ENCODE data around the gene TMEM198. TPM values are rescaled to one million over a fixed set of nuclear protein-coding genes. Genes with fewer than 3 reads are reported as not detected.

Gene TMEM198
- total and polyA plus RNA-seq, 9 of the 15 experiments (the other 6 are each of a cell fraction or from before 2014, with no cell fraction given): 0.03 to 3.8 (median 1.0) TPM

DNA sequence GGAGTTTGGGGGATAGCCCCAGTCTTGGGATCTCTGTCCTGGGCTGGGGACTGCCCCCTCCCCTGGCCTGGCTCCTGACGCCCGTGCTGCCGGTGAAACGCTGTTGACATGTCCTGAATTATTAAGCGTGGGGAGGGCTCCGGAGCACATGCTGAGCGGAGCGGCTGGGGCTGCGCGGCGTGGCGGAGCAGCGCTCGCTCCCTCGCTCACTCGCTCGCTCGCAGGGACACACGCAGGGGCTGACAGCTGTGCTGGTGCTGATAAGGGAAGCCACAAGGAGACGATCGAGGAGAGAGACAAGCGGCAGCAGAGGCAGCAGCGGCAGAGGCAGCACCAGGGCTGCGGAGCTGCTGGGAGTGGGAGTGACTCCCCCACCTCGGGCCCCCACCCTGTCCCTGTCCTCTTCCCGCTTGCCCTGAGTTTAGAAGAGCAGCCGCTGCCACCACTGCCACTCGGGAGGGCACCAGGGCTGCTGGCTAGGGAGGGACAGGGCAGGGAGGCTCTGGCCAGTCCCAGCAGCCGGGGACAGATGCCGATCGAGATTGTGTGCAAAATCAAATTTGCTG, 29.5 kb upstream of the TMEM198 start, which contains the start of gene ASIC4 (continued):
- no peak; a peak in 1 of 4 replicates for TF ChIP-seq KDM4B (IDR thresholded peaks at IDR 0.05; ENCODE audit: borderline replicate concordance in 2 of 2, low read depth in 1 of 2)
- no peak for TF ChIP-seq POLR2B (IDR thresholded peaks at IDR 0.05; ENCODE audit: low read depth, partially characterized antibody)
- no peak for TF ChIP-seq CAMTA2 (CRISPR knock-in tag; conservative IDR thresholded peaks at IDR 0.05)
- peak; percentile 71 for TF ChIP-seq MYNN (IDR thresholded peaks at IDR 0.05)
- no peak for TF ChIP-seq MYNN (CRISPR knock-in tag; IDR thresholded peaks at IDR 0.05)
- no peak for TF ChIP-seq KLF6 (CRISPR knock-in tag; IDR thresholded peaks at IDR 0.05; ENCODE audit: borderline replicate concordance)
- 0 out of 4 replicates have a peak, but pooled peaks of 1 of the 2 experiments have one; percentile 30 for TF ChIP-seq FOXA3 (CRISPR knock-in tag; conservative IDR thresholded peaks at IDR 0.05 in 1 of 2, IDR thresholded peaks at IDR 0.05 in 1 of 2)
- TF ChIP-seq CBX5 (IDR thresholded peaks at IDR 0.05; ENCODE audit: borderline replicate concordance, low read depth): 0 out of 2 replicates have a peak, but pooled peaks have one; percentile 11
- TF ChIP-seq RBBP5 (IDR thresholded peaks at IDR 0.05; ENCODE audit: borderline replicate concordance, insufficient read depth, low read length, poor library complexity, severe bottlenecking): no peak
- TF ChIP-seq PPARD (CRISPR knock-in tag; IDR thresholded peaks at IDR 0.05): no peak
- TF ChIP-seq DDX20 (tag; IDR thresholded peaks at IDR 0.05; ENCODE audit: low read depth): no peak
- TF ChIP-seq, protein P1, sequence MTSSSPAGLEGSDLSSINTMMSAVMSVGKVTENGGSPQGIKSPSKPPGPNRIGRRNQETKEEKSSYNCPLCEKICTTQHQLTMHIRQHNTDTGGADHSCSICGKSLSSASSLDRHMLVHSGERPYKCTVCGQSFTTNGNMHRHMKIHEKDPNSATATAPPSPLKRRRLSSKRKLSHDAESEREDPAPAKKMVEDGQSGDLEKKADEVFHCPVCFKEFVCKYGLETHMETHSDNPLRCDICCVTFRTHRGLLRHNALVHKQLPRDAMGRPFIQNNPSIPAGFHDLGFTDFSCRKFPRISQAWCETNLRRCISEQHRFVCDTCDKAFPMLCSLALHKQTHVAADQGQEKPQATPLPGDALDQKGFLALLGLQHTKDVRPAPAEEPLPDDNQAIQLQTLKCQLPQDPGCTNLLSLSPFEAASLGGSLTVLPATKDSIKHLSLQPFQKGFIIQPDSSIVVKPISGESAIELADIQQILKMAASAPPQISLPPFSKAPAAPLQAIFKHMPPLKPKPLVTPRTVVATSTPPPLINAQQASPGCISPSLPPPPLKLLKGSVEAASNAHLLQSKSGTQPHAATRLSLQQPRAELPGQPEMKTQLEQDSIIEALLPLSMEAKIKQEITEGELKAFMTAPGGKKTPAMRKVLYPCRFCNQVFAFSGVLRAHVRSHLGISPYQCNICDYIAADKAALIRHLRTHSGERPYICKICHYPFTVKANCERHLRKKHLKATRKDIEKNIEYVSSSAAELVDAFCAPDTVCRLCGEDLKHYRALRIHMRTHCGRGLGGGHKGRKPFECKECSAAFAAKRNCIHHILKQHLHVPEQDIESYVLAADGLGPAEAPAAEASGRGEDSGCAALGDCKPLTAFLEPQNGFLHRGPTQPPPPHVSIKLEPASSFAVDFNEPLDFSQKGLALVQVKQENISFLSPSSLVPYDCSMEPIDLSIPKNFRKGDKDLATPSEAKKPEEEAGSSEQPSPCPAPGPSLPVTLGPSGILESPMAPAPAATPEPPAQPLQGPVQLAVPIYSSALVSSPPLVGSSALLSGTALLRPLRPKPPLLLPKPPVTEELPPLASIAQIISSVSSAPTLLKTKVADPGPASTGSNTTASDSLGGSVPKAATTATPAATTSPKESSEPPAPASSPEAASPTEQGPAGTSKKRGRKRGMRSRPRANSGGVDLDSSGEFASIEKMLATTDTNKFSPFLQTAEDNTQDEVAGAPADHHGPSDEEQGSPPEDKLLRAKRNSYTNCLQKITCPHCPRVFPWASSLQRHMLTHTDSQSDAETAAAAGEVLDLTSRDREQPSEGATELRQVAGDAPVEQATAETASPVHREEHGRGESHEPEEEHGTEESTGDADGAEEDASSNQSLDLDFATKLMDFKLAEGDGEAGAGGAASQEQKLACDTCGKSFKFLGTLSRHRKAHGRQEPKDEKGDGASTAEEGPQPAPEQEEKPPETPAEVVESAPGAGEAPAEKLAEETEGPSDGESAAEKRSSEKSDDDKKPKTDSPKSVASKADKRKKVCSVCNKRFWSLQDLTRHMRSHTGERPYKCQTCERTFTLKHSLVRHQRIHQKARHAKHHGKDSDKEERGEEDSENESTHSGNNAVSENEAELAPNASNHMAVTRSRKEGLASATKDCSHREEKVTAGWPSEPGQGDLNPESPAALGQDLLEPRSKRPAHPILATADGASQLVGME (CRISPR knock-in tag; IDR thresholded peaks at IDR 0.05): peak; percentile 91
- no peak for TF ChIP-seq U2AF2 (optimal IDR thresholded peaks at IDR 0.05; ENCODE audit: low read depth, low read length)
- no peak for TF ChIP-seq MAFG (tag; conservative IDR thresholded peaks at IDR 0.05)
- TF ChIP-seq KLF10 (CRISPR knock-in tag; IDR thresholded peaks at IDR 0.05): no peak
- no peak for TF ChIP-seq MCM7 (IDR thresholded peaks at IDR 0.05)
- TF ChIP-seq, protein P2, sequence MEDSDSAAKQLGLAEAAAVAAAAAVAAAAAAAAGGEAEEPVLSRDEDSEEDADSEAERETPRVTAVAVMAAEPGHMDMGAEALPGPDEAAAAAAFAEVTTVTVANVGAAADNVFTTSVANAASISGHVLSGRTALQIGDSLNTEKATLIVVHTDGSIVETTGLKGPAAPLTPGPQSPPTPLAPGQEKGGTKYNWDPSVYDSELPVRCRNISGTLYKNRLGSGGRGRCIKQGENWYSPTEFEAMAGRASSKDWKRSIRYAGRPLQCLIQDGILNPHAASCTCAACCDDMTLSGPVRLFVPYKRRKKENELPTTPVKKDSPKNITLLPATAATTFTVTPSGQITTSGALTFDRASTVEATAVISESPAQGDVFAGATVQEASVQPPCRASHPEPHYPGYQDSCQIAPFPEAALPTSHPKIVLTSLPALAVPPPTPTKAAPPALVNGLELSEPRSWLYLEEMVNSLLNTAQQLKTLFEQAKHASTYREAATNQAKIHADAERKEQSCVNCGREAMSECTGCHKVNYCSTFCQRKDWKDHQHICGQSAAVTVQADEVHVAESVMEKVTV (CRISPR knock-in tag; IDR thresholded peaks at IDR 0.05): peak; percentile 39; the same call in 1 of the 2 replicates
- TF ChIP-seq, protein P3, sequence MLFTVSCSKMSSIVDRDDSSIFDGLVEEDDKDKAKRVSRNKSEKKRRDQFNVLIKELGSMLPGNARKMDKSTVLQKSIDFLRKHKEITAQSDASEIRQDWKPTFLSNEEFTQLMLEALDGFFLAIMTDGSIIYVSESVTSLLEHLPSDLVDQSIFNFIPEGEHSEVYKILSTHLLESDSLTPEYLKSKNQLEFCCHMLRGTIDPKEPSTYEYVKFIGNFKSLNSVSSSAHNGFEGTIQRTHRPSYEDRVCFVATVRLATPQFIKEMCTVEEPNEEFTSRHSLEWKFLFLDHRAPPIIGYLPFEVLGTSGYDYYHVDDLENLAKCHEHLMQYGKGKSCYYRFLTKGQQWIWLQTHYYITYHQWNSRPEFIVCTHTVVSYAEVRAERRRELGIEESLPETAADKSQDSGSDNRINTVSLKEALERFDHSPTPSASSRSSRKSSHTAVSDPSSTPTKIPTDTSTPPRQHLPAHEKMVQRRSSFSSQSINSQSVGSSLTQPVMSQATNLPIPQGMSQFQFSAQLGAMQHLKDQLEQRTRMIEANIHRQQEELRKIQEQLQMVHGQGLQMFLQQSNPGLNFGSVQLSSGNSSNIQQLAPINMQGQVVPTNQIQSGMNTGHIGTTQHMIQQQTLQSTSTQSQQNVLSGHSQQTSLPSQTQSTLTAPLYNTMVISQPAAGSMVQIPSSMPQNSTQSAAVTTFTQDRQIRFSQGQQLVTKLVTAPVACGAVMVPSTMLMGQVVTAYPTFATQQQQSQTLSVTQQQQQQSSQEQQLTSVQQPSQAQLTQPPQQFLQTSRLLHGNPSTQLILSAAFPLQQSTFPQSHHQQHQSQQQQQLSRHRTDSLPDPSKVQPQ (CRISPR knock-in tag; IDR thresholded peaks at IDR 0.05; ENCODE audit: borderline replicate concordance): 0 out of 2 replicates have a peak, but pooled peaks have one; percentile 35
- peak; percentile 94 for TF ChIP-seq CBFA2T2 (conservative IDR thresholded peaks at IDR 0.05)

All from K562 (cell line).